ENCODE measurements around the gene HAPSTR1.
A peak's percentile ranks its signal among the peaks of the same experiment; 100 is the strongest.
"Not testable (repeated sequence)": the region's sequence is repeated elsewhere in the genome, so short reads cannot be mapped to it uniquely, and the experiment has no call there.

HAPSTR1 gene, protein sequence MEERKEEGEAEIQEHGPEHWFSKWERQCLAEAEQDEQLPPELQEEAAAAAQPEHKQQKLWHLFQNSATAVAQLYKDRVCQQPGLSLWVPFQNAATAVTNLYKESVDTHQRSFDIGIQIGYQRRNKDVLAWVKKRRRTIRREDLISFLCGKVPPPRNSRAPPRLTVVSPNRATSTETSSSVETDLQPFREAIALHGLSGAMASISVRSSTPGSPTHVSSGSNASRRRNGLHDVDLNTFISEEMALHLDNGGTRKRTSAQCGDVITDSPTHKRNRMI

DNA sequence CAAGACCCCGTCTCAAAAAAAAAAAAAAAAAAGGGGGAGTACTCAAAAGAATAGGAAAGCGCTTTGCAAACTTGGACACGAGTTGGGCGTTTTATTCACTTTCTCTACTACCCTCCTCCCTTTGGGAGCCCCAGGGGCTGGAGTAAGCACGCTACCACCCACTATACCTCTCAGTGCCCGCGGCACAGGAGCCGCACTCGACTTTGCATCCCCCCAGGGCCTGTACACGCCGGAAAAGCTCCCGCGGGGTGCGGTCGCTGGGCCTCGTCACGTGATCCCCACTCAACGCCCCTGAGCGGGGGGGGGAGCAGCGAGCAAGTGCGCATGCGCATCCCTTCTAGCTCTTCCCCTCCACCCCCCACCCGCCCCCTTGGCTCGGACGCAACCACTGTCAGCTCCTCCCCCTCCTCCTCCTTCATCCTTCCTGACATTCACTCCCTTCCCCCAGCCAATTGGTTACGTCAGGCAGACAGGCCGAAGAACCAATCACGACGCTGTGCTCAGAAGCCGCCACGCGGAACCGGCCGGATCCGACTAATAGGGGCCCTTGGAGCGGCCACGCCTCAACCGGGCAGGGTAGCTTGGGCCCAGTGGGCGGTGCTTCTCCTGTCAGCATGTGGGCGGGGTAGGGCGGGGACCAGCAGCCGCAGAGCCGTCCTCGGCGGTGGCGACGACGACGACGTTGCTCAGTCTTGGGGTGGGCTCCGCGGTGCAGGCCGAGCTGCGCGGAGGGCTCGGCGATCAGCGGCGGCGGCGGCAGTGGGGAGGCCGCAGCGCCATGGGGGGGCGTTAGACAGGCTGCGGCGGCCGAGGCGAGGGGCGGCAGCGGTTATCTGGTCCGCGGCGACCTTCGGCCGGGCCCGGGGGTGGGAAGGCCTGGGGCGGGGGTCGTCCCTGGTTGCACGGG lies at the start of gene HAPSTR1:
HAPSTR1 (plus strand) TSS at position 685 of the 907 bp plus-strand sequence. CDS start 401 bp downstream, outside the sequence.
- DNase-seq (ENCODE audit: low spot score): peak; percentile 100

DNA sequence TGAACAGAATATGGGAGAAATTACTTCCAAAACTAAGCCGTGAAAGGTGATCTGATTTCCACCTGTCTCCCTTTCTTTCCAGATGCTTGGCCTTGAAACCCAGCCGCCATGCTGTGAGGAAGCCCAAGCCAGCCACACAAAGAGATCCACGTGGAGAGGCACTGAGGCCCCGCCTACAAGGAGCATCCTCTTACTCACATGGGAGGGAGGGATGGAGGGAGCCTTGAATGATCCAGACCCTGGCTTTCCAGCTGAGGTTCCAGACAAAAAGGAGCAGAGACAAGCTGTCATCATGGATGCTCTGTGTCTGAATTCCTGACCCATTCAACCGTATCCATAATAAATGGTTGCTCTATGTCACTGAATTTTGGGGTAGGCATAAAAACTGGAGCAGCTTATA lies 48.9 kb upstream of the HAPSTR1 start:
- DNase-seq (ENCODE audit: low spot score): no peak

DNA sequence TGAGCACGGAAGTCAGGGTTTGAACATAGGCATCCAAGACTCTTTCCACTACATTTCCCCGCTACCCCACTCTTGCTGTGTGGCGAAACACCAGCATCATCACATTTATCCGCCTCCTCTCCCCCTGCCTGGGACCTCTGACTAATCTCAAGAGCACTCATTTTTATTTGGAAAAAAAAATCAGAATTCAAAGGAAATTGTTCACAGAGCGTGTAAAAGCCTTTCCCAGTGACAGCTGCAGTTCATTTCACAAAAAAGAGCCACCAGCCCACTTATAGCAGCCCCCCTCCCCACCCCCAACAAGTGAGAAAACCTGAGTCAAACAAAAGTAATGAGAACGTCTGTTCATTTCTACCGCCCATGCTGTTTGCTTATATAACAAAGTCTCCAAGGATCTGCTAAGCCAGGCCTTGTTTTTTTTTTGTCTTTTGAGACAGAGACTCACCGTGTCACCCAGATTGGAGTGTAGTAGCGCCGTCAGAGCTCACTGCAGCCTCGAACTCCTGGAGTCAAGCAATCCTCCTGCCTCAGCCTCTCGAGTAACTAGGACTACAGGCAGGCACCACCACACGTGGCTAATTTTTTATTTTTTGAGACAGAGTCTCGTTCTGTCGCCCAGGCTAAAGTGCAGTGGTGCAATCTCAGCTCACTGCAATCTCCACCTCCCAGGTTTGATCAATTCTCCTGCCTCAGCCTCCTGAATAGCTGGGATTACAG lies 48.3 kb upstream of the HAPSTR1 start:
- DNase-seq (ENCODE audit: low spot score): no peak

DNA sequence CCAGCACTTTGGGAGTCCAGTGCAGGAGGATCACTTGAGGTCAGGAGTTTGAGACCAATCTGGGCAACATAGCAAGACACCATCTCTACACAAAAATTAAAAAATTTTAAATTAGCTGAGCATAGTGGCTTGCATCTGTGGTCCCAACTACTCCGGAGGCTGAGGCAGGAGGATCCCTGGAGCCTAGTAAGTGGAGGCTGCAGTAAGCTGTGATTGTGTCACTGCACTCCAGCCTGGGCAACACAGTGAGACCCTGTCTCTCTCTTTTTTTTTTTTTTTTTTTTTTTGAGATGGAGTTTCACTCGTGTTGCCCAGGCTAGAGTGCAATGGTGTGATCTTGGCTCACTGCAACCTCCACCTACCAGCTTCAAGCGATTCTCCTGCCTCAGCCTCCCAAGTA lies 45.9 kb upstream of the HAPSTR1 start:
- not testable (repeated sequence) for DNase-seq (ENCODE audit: low spot score)

DNA sequence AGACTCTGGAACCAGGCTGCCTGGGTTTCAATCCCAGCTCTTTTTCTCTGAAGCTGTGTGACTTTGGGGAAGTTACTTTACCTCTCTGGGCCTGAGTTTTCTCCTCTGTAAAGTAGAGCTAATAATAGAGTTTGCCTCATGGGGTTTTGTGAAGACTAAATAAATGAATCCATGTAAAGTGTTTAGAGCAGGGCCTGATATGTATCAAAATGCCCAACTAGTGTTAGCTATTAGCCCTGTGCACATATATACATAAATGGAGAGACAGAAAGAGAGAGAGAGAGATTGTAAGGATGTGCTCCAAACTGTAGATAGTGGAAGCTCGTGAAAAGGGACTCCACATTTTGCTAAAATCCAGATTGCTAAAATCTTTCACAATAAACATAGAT lies 44.8 kb upstream of the HAPSTR1 start:
- no peak for DNase-seq (ENCODE audit: low spot score)

DNA sequence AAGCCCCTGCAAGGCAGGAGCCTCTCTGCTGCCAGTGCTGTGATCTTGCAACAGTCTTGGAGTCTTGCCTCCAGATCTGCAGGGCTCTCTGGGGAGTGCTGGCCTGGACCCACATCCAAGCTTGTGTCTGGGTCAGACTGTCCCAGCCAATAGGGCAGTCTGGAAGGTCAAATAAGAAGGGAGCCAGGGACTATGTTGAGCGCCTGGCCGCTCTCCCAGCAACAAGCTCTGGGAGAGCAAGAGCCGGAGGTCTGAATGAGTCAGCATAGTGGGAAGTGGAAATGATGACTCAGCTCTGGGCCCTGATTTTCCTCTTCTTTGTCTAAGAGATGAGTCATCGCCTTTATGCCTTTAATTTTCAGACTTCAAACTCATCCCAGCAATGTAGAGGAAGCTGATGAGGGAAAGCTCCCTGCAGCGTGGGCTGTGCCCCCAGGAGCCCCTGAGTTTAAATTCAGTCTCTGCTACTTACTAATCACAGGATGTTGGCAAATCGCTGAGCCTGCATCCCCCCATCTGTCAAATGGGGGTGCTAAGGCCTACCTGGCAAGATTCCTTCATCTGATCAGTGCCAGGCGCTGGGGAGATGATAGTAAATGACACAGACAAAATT lies 43.6 kb upstream of the HAPSTR1 start:
- DNase-seq (ENCODE audit: low spot score): peak; percentile 12

DNA sequence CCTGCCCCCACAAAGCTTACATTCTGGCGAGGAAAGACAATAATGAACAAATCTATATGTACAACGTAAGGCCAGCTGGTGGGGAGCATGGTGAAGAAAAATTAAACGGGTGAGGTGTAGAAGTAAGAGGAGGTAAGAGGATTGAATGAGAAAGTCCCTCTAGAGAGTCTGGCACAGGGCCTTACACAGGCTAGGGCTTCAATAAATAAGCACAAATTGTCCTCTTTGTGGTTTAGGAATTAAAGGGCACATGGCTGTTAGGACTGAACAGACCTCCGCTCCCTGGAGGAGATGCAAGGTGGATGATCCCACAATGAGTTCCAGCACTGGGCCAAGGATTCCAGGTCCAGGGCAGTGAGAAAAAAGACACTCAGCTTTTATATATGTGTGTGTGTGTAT lies 43.1 kb upstream of the HAPSTR1 start:
- DNase-seq (ENCODE audit: low spot score): no peak

DNA sequence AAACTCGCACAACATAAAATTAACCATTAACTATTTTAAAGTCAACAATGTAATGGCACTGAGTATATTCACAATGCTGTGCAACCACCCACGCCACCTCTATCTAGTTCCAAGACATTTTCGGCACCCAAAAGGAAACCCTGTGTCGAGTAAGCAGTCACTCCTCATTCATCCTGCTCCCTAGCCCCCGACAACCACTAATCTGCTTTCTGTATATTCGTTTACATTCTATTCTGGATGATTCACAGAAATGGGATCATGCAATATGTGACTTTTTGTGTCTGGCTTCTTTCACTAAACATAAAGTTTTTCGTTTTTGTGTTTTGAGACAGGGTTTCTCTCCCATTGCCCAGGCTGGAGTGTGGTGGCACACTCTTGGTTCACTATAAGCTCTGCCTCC lies 42.2 kb upstream of the HAPSTR1 start:
- DNase-seq (ENCODE audit: low spot score): no peak

DNA sequence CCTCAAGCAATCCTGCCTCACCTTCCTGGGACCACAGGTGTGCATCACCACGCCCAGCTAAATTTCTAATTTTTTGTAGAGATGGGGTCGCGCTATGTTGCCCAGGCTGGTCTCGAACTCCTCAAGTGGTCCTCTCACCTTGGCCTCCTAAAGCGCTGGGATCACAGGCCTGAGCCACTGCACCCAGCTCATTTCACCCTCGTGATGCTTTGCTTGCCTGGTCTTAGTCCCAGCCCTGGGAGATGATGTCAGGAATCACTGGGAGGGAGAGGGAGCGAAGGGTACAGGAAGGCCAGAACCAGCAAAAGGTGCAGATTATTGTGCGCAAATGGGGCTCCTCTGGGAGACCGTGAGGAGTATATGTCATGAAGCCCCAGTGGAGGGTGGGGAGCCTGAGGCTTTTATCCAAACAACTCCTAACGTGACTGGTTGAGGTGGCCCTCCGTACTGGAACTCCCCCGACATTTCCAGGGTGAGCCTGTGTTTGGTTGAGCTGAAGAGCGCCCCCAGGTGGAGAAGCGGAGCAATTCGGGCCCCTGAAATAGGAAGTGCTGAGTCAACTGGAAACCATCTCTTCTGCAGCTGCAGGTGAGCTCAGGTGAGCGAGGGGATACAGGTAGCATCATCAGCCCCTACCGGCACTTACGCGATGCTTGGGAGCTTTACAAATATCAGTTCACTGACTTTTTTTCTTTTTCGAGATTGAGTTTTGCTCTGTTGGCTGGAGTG lies 41.2 kb upstream of the HAPSTR1 start:
- DNase-seq (ENCODE audit: low spot score): no peak

DNA sequence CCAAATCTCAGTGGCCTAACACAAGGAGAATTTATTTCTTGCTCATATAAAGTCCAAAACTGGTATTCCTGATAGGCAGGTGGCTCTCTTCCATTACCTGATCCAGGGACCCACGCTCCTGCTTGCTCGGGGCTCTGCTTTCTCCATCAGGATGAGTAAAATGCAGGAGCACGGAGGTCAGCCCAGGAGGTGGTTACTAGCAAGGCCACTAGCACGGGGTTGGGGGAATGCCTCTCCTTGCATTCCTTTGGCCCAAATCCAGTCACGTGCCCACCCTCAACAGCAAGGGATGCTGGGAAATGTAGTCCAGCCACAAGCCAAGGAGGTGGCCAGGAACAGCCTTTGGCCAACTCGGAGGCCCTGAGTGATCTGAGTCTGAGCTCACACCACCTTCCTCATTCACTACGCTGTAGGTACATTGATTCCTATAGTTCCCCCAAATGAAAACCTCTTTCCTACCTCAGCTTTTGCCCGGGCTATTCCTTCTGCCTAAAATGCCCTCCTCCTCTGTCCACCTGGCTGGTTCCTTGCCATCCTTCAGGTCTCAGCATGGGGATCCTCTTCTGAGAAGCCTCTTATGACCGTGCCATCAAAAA lies 38.3 kb upstream of the HAPSTR1 start:
- DNase-seq (ENCODE audit: low spot score): no peak

DNA sequence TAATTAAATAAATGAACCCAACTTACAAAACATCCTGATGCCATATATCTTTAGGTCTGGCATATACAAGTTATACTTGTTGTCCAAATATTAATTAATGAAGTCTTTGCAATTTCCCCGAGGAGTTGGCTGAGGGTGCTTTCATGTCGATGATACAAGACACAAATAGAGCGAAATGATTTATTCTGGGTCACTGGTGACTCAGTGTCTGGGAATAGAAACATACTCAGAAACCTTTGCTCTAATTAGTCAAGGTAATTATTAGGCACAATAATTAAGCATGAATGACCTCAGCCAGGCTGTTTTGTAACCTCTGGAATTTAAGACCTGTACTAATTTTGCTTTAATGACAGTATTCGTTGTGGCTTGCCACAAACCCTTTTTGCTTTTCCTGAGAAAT lies 37.0 kb upstream of the HAPSTR1 start:
- DNase-seq (ENCODE audit: low spot score): no peak

DNA sequence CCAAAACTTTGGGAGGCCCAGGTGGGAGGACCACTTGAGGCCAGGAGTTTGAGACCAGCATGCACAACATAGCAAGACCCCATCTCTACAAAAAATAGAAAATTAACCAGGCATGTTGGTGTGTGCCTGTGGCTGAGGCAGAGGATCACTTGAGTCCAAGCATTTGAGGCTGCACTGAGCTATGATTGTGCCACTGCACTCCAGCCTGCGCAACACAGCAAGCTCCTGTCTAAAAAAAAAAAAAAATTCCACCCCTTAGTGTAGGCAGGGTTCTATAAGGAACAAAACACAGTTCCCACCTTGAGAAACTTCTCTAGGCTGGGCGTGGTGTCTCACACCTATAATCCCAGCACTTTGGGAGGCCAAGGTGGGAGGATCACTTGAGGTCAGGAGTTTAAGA lies 36.3 kb upstream of the HAPSTR1 start:
- no peak for DNase-seq (ENCODE audit: low spot score)

DNA sequence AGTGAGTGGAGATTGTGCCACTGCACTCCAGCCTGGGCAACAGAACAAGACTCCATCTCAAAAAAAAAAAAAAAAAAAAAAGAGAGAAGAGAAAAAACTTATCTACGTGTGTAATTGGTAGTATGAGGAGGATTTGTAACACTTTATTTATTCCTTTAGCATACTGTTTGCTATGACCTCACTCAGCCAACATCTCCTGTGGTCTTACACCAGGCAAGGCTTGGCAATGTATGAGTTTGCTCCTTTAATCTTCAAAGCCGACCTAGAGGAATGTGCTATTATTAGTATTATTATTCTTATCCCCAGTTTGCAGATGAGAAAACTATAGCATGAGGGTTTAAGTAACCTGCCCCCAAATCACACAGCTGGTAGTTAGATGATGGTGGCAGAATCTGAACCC lies 35.8 kb upstream of the HAPSTR1 start:
- DNase-seq (ENCODE audit: low spot score): no peak

DNA sequence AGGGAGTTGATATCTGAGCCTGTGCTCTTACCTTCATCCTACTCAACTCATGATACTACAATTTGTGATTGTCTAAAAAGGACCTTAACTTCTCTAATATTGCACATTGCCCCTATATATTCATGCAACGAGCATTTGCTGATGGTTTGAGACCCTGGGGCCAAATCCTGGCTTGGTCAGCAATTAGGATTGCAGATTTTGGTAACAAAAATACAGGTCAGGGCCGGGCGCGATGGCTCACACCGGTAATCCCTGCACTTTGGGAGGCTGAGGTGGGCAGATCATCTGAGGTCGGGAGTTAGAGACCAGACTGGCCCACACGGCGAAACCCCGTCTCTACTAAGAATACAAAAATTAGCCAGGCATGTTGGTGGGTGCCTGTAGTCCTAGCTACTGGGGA lies 35.4 kb upstream of the HAPSTR1 start:
- no peak for DNase-seq (ENCODE audit: low spot score)

DNA sequence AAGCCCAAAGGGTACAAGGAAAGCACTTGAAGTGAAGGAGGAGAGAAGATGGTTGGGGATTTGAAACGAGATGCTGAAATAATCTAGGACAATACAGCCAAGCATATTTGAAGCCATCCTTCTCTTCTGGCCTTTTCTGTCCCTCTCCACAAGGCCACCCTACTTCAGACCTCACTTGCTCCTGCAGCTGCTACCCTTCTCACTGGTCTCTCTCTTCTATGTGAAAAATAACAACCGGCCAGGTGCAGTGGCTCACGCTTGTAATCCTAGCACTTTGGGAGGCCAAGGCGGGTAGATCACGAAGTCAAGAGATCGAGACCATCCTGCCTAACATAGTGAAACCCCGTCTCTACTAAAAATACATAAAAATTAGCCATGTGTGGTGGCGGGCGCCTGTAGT lies 33.2 kb upstream of the HAPSTR1 start:
- no peak for DNase-seq (ENCODE audit: low spot score)

DNA sequence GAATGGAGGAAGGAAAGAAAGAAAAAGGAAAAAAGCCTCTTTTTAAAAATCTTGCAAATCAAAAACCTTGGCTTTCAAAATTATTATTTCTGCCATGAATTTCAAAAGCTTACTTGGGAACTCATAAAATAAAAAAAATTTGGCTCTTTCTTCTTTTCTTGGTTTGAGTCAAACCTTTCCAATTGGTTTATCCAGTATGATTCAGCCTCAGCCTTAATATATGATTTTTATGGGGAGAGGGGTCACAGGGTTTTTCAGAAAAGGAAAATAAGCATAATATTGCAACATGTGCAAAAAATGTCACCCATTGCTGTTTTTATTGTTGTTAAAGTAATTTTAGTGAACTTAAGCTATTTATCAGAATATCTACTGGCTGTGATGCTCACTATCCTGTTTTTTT lies 31.2 kb upstream of the HAPSTR1 start:
- no peak for DNase-seq (ENCODE audit: low spot score)

DNA sequence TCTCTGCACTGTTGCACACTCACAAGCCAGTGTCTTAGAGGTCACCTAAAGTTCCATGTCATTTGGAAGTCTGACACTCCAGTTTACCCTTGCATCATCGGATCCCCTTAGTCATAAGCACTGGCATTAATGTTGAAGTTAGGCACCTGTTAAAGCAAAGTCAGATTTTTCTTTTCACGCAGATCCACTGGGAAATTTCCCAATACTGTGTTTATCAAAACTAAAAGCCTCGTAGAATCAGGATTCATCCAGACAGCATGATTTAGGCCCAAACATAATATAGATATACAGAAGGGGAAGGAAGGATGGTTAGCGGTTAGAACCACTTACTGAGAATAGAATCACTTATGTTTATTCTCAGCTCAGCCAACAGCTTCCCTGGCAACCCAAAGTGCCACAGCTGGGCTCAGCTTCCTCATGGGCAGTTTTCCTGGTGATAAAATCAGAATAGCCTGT lies 30.1 kb upstream of the HAPSTR1 start:
- no peak for DNase-seq (ENCODE audit: low spot score)

DNA sequence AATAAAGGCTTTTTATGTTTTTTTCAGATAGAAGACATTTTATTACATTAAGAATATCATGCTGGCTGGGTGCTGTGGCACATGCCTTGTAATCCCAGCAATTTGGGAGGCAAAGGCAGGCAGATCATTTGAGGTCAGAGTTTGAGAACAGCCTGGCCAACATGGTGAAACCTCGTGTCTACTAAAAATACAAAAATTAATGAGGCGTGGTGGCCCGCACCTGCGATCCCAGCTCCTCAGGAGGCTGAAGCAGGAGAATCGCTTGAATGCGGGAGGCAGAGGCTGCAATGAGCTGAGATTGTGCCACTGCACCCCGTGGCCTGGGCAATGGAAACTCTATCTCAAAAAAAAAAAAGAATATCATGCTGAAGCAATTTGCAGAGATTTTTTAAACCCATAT lies 29.1 kb upstream of the HAPSTR1 start:
- DNase-seq (ENCODE audit: low spot score): no peak

DNA sequence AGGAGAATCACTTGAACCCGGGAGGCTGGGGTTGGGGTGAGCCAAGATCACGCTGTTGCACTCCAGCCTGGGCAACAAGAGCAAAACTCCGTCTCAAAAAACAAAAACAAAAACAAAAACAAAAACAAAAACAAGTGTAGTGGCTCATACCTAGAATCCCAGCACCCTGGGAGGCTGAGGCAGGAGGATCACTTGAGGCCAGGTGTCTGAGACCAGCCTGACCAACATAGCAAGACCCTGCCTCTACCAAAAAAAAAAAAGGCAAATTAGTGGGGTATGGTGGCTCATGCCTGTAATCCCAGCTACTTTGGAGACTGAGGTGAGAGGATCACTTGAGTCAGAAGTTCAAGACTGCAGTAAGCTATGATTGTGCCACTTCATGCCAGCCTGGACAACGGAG lies 26.4 kb upstream of the HAPSTR1 start:
- no peak for DNase-seq (ENCODE audit: low spot score)

DNA sequence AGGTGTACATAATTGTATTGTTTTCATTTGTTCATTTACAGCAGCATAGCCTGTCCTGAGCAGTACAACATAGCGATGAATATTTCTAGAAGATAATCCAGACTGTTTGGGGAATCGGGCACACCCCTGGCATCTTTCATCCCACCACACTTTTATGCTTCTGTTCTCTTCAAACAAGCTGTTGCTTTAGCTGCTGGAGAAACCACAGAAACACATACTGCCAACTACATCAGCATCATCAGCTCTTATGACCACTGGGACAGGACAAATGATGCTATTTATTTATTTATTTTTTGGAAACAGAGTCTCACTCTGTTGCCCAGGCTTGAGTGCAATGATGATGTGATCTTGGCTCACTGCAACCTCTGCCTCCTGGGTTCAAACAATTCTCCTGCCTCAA lies 22.6 kb upstream of the HAPSTR1 start:
- DNase-seq (ENCODE audit: low spot score): no peak

DNA sequence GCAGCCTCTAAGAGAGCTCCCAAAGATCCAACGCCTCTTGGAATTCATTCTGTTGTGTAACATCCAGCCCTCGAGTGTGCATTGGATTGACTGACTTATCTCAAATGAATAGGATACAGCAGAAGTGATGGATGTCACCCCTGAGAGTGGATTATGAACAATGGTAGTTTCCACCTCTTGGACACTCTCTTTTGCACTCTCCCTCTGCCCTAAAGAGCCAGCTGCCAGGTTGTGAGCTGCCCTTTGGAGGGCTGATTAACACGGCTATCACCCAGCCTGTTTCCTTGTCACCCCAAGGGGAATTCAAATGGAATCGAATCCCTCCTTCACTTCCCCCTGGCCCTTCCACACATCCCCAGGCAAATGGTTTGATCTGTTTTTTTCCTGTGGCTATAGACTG lies 21.2 kb upstream of the HAPSTR1 start:
- no peak for DNase-seq (ENCODE audit: low spot score)

Measured in CD4-positive, alpha-beta T cell treated with Interleukin-6 at 100 ng/mL for 8 hours (primary cell).